BLaER1 treated with 17β-estradiol and CSF1 and Interleukin-3, amounts not matched to agents 10 nM and 100 nM (cell line): Measurements from ENCODE around the gene SPOCK2.
A peak's percentile ranks its signal among the peaks of the same experiment; 100 is the strongest.

ENCODE experiments used
- H3K27ac ChIP-seq, 11 experiments: shearing (Covaris generic); formaldehyde crosslinking; 2 replicates each; pipeline ENCODE4 v1.8.1; 2022
- H3K27me3 ChIP-seq, 11 experiments: shearing (Covaris generic); formaldehyde crosslinking; 2 replicates each; pipeline ENCODE4 v1.8.1; 2022
- H3K36me3 ChIP-seq, 11 experiments: shearing (Covaris generic); formaldehyde crosslinking; 2 replicates each; pipeline ENCODE4 v1.8.1; 2022
- H3K4me1 ChIP-seq, 10 experiments: shearing (Covaris generic); formaldehyde crosslinking; 2 replicates each; pipeline ENCODE4 v1.8.1; 2022
- H3K4me2 ChIP-seq, 11 experiments: shearing (Covaris generic); formaldehyde crosslinking; 2 replicates each; pipeline ENCODE4 v1.8.1; 2022
- H3K4me3 ChIP-seq, 10 experiments: shearing (Covaris generic); formaldehyde crosslinking; 2 replicates each; pipeline ENCODE4 v1.8.1; 2022
- H3K9ac ChIP-seq, 11 experiments: shearing (Covaris generic); formaldehyde crosslinking; 2 replicates each; pipeline ENCODE4 v1.8.1; 2022
- H3K9me3 ChIP-seq, 11 experiments: shearing (Covaris generic); formaldehyde crosslinking; replicated peaks in 1 of 11; 2 replicates each; pipeline ENCODE4 v1.8.1; 2022
- H4K20me1 ChIP-seq, 11 experiments: shearing (Covaris generic); formaldehyde crosslinking; 2 replicates each; pipeline ENCODE4 v1.8.1; 2022
- Cebpa-rat ChIP-seq, 11 experiments: shearing (Covaris generic); IDR thresholded peaks; 2 replicates each; pipeline ENCODE4 v1.8.1; 2022

SPOCK2 gene

GRCh38 chr10:72010234-72010973, 77.9 kb downstream of the SPOCK2 start:
- H4K20me1 ChIP-seq = no peaks in the 10 kb centered on the region
- peak overlapping the region in 10 of 11 experiments; percentile 10 to 92 (median 87); a peak in 19 of 22 replicates for H3K27ac ChIP-seq
- H3K9ac ChIP-seq = peak overlapping the region in 9 of 11 experiments; percentile 49 to 81 (median 75); a peak in 17 of 22 replicates
- H3K4me2 ChIP-seq = peak overlapping the region; percentile 47 to 92 (median 86)
- H3K36me3 ChIP-seq = peaks cover 0 to 13% (median 0%) of the 10 kb centered on the region in 11 experiments; a peak in 3 of 22 replicates
- no peaks in the 10 kb centered on the region for H3K27me3 ChIP-seq
- peak overlapping the region in 3 of 10 experiments; percentile 2 to 26 (median 5); a peak in 2 of 20 replicates for H3K4me3 ChIP-seq
- no peak for TF ChIP-seq Cebpa-rat (IDR thresholded peaks at IDR 0.05)
- peaks cover 32 to 100% (median 95%) of the 10 kb centered on the region in 10 experiments for H3K4me1 ChIP-seq
- H3K9me3 ChIP-seq = peaks cover 0 to 13% (median 10%) of the 10 kb centered on the region in 11 experiments; a peak in 16 of 22 replicates

GRCh38 chr10:72009425-72010081, 78.8 kb downstream of the SPOCK2 start:
- Histone ChIP-seq H3K27ac (peak overlapping the region in 10 of 11 experiments; percentile 10 to 92 (median 87); a peak in 19 of 22 replicates), H3K36me3 (peaks cover 0 to 13% (median 0%) of the 10 kb centered on the region in 11 experiments; a peak in 3 of 22 replicates), H3K9me3 (peaks cover 0 to 13% (median 10%) of the 10 kb centered on the region in 11 experiments; a peak in 16 of 22 replicates), H3K27me3 (no peaks in the 10 kb centered on the region), H3K4me1 (peaks cover 32 to 93% (median 86%) of the 10 kb centered on the region in 10 experiments), H3K9ac (peak overlapping the region in 10 of 11 experiments; percentile 5 to 81 (median 74); a peak in 18 of 22 replicates), H4K20me1 (no peaks in the 10 kb centered on the region), H3K4me2 (peak overlapping the region; percentile 47 to 92 (median 86)), H3K4me3 (peak overlapping the region in 5 of 10 experiments; percentile 2 to 26 (median 12); a peak in 7 of 20 replicates)
- peak in 3 of 11 experiments; percentile 7 to 35 (median 26); a peak in 4 of 22 replicates for TF ChIP-seq Cebpa-rat (IDR thresholded peaks at IDR 0.05)

- Histone ChIP-seq H3K27me3 (no peaks in the 10 kb centered on the region), H3K36me3 (peaks cover 0 to 13% (median 0%) of the 10 kb centered on the region in 11 experiments; a peak in 3 of 22 replicates), H3K9me3 (peaks cover 0 to 13% (median 10%) of the 10 kb centered on the region in 11 experiments; a peak in 16 of 22 replicates), H3K4me3 (peak overlapping the region in 3 of 10 experiments; percentile 2 to 26 (median 13); a peak in 2 of 20 replicates), H4K20me1 (no peaks in the 10 kb centered on the region), H3K4me2 (peak overlapping the region; percentile 47 to 92 (median 86)), H3K27ac (peak overlapping the region in 10 of 11 experiments; percentile 10 to 92 (median 87); a peak in 19 of 22 replicates), H3K4me1 (peaks cover 32 to 87% (median 81%) of the 10 kb centered on the region in 10 experiments), H3K9ac (peak overlapping the region in 10 of 11 experiments; percentile 5 to 81 (median 74); a peak in 18 of 22 replicates)
- no peak for TF ChIP-seq Cebpa-rat (IDR thresholded peaks at IDR 0.05)
These were observed 79.3 kb downstream of the SPOCK2 start for GRCh38 chr10:72009051-72009424.
